ACC112 (cell line): ENCODE data around the gene ATG3.

Experiments used
- H2AFZ ChIP-seq: fragments of 200-600 bp; sonication (generic); one replicate; pipeline ENCODE4 v1.6.0; 2017; ENCODE audit warnings: antibody characterized with exemption, low read length; ENCODE audit not compliant: unreplicated experiment
- H3K27ac ChIP-seq: fragments of 200-600 bp; sonication (generic); 2 replicates; pipeline ENCODE4 v1.5.1; 2014; ENCODE audit warnings: low read depth, mild to moderate bottlenecking, antibody characterized with exemption, low read length, moderate library complexity
- H3K27me3 ChIP-seq: fragments of 200-600 bp; sonication (generic); 2 replicates; pipeline ENCODE4 v1.6.1; 2014; ENCODE audit warnings: mild to moderate bottlenecking, antibody characterized with exemption, low read length, moderate library complexity, mixed read lengths; ENCODE audit not compliant: insufficient read depth
- H3K36me3 ChIP-seq: fragments of 200-600 bp; sonication (generic); 2 replicates; pipeline ENCODE4 v1.6.1; 2016; ENCODE audit warnings: mild to moderate bottlenecking, antibody characterized with exemption, low read length, moderate library complexity, mixed read lengths; ENCODE audit not compliant: insufficient read depth
- H3K4me1 ChIP-seq: fragments of 200-600 bp; sonication (generic); one replicate; pipeline ENCODE4 v1.6.1; 2016; ENCODE audit warnings: low read length, mixed read lengths; ENCODE audit not compliant: insufficient read depth, unreplicated experiment, control insufficient read depth
- H3K4me3 ChIP-seq: fragments of 200-600 bp; sonication (generic); 2 replicates; pipeline ENCODE4 v1.5.1; 2014; ENCODE audit warnings: mild to moderate bottlenecking, low read depth, low read length
- H3K79me2 ChIP-seq: fragments of 200-600 bp; sonication (generic); one replicate; pipeline ENCODE4 v1.6.0; 2016; ENCODE audit warnings: low read length; ENCODE audit not compliant: control insufficient read depth, unreplicated experiment, insufficient read depth

ATG3 gene

GRCh38 chr3:112482675-112483074, 79.1 kb downstream of the ATG3 start:
- Histone ChIP-seq H3K36me3 (no peaks in the 10 kb centered on the region), H2AFZ (no peak overlapping the region), H3K27me3 (no peaks in the 10 kb centered on the region), H3K79me2 (no peaks in the 10 kb centered on the region), H3K4me1 (no peaks in the 10 kb centered on the region), H3K4me3 (no peak overlapping the region), H3K27ac (no peak overlapping the region)
